NCI-H345 (cell line): Measurements from ENCODE around the gene ARID1A.
"Not testable (repeated sequence)": the region's sequence is repeated elsewhere in the genome, so short reads cannot be mapped to it uniquely, and the experiment has no call there.

Source experiments
- DNase-seq: peaks from one replicate; lab custom pipeline; 2025; lab: John Stamatoyannopoulos, UW

The ARID1A gene

GRCh38 chr1:26697978-26698849 is 2.4 kb downstream of the ARID1A start:
- DNase-seq: peak; percentile 81

- DNase-seq: no peak
Measured at GRCh38 chr1:26700711-26701110, 4.9 kb downstream of the ARID1A start.

GRCh38 chr1:26701266-26701994 is 5.6 kb downstream of the ARID1A start:
- no peak for DNase-seq

DNA sequence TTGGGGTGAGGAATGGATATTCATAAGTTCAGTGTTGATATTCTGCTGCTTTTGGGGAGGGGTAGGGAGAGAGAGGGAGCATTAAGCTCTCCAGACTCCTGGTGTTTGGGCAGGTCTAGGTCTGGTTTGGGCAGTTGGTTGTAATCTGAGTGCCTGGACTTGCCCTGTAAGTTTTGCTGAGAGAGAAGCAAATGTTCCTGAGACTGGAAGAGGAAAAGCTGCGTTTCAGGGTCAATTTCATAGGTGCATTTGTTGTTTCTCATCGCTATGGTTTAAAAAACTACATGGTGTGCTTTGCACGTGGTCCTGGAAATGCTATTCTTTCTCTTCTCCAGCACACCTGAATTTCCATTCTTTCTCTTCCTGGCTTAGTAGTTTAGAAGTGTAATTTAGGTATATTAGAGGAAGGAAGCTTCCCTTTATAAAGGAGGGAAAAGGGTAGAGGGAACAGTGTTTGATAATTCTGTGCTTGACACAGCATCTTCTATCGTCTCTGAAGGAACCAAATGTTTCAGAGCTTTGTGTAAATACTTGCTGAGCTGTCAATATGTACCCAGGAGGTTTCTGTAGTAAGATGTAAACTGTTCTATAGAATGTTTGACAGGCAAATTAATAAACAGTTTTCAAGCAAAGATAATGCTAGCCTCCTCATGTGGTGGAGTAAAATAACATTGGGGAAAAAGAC is 6.3 kb downstream of the ARID1A start:
- no peak for DNase-seq

DNA sequence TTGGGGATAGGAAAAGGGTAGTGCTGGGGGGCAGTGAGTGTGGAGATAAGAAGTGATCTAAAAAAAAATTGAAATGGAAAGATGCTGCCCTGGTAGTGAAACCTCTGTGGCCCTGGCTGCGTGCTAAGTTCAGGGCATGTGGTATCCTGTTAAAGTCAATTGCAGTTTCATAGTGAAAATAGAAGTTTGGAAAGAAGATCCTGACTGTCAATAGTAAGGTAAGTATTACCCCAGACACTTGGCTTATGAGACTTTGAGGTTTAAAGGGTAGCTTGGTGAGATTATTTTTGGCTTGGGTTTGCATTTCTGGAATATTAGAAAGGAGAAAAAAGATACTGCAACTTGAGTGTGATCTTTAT is 6.8 kb downstream of the ARID1A start:
- DNase-seq: no peak

DNA sequence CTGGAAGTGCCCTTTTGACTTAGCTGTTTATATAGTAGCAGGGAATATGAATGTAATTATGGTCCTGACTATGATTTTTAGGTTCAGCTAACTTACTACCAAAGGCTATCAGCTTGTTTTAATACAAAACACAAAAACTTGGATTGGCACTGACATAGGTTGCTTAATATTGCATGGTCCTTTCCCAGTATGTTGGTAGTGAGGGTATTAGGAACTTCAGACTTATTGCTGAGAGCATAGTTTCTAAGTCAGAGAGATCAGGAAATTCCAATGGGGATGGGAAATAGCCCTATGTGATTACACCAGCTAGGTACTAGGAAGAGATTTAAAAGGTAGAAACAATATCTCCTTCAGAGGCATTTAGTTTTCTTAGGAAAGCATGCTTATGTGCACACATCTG is 7.7 kb downstream of the ARID1A start:
- DNase-seq: no peak

DNA sequence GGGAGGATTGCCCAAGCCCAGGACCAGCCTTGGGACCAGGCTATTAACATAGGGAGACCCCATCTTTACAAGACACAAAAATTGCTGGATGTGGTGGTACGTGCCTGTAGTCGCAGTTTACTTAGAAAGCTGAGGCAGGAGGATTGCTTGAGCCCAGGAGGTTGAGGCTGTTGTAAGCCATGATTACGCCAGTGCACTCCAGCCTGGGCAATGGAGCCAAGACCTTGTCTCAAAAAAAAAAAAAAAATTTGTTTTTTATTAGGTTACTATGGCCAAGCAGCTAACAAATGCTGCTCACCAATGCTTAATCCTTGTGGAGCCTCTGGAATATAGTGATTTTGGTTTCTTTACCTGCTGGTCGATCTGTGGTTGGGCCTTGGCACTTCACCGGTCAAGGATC is 8.8 kb downstream of the ARID1A start:
- no peak for DNase-seq

GRCh38 chr1:26705227-26705626 is 9.4 kb downstream of the ARID1A start:
- not testable (repeated sequence) for DNase-seq

- no peak for DNase-seq
Measured at GRCh38 chr1:26705788-26706311, 10.0 kb downstream of the ARID1A start.

- no peak for DNase-seq
Measured at GRCh38 chr1:26706315-26706714, 10.5 kb downstream of the ARID1A start.

DNA sequence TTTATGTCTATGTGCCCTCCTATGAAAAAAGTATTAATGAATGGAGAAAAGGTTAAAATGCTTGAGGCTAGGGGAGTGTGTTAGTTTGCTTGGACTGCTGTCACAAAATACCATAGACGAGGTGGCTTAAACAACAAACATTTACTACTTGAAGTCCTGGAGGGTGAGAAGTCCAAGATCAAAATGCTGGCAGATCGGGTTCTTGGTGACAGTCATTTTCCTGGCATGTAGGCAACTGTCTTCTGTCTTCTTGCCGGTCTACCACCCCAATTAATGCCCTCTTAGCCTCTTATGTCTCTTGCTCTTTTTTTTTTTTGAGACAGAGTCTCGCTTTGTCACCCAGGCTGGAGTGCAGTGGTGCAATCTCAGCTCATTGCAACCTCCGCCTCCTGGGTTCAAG is 15.0 kb downstream of the ARID1A start:
- no peak for DNase-seq

GRCh38 chr1:26711777-26712176 is 16.0 kb downstream of the ARID1A start:
- no peak for DNase-seq

DNA sequence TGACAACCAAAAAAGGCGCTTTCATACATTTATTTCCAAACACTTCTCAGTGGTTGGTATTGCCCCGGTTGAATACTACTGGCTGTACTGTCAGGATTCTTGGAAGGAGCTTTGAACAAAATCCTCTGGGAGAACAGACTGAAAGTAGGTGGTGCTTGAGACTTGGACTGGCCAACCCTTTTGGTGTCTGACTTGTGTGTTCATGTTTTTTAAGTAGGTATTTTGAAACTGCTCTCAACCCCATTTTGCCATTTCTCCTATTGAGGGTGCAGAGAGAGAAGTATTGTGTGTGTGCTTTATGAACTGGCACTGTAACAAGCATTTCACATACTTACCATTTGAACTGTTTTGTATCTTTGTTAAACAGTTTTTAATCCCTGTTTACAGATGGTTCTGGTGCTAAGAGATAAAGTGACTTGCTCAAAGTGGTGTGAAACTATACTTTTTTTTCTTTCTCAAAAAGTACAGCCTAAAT is 21.2 kb downstream of the ARID1A start:
- no peak for DNase-seq

GRCh38 chr1:26719205-26719604 is 23.4 kb downstream of the ARID1A start:
- DNase-seq: no peak

DNA sequence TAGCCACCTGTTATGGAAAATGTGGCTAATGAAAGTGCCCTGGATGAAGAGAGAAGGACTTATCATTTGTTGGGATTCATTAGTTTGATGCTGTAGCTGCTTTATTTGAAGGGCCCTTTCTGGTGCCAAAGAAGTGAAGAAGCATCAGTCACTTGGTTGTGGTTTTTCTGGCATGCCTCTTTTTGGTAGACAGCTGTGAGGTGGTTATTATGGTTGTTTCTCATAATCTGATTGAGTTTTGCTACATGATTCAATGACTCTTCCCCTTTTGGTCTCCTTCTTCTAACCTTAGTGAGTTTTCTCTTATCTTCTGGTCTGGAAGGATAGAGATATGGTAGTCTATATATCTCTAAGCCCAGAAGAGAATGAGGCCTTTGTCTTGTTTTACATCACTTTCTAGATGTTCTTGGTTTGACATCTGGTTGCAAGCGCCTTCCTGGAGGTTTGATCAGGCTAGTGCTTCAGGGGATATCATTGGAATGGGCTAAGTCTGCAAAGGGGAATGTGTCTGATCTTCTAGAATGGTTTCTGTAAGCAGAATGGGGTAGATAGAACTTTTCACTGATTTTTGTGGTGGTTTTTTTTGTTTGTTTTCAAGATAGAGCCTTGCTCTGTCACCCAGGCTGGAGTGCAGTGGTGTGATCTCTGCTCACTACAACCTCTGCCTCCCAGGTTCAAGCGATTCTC is 26.0 kb downstream of the ARID1A start:
- no peak for DNase-seq

- DNase-seq: peak; percentile 86
Measured at GRCh38 chr1:26723013-26723991, 27.5 kb downstream of the ARID1A start.

DNA sequence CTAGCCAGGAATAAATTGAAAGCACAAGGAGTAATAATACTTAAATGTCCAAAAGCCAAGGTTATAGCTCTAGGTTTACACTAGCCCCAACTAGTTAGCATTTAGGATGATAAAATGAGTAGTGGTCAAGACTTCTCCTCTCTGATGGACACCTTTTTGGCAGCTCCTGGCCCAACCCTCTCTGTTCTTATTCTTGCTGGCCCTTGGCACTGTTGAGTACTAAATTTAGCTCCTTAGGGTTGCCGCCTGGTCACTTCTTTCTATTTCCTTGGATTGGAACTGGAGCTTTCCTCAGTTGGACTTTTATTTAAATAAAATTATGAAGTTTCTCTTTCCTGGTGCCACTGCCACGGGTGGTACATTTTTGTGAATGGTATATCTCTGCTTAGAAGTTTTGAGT is 28.3 kb downstream of the ARID1A start:
- DNase-seq: no peak

- no peak for DNase-seq
Measured at GRCh38 chr1:26724926-26725325, 29.1 kb downstream of the ARID1A start.

DNA sequence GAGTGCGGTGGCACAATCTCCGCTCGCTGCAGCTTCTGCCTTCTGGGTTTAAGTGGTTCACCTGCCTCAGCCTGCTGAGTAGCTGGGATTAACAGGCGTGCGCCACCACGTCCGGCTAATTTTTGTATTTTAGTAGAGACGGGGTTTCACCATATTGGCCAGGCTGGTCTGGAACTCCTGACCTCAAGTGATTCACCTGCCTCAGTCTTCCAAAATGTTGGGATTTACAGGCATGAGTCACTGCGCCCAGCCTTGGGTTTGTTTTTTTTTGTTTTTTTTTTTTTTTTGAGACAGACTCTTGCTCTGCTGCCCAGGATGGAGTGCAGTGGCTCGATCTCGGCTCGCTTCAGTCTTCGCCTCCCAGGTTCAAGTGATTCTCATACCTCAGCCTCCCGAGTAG is 30.1 kb downstream of the ARID1A start:
- DNase-seq: not testable (repeated sequence)

DNA sequence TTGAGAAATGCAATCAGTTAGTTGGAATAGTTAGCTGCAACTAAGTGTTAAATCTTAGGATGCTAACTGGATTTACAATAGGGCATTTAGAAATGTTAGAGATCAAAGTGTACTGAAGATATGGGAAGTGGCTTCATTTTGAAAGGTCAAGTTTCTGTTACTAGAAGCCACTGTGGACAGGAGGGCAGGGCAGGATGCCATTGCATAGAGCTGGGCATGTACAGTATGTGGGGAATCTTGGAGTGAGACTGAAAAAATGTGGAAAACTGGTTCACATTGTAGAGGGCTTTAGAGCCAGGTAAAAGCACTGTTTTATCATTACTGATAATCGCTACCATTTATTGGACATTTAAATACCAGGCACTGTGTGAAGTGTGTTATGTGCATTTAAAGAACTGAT is 31.0 kb downstream of the ARID1A start:
- no peak for DNase-seq

DNA sequence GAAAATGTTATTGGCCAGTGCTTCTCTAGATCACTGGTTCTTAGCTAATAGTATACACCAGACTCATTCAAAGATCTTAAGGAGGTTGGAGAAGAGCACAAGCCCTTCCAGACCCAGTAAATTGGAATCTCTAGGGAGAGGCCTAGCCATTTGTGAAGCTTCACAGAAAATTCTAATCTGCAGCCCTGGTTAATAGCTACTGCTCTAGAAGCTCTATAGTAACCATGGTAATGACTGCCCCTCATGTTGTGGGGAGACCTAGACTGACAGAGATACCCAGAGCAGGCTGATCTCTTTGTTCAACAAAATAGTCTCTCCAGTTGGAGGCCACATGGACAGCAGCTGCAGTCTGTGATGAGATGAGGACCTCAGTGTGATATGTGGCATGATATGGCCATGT is 31.7 kb downstream of the ARID1A start:
- DNase-seq: no peak
